Esophagus squamous epithelium (tissue), 5 donors: Measurements from ENCODE around the gene PTPN21. TPM values are rescaled to one million over a fixed set of nuclear protein-coding genes. Genes with fewer than 3 reads are reported as not detected.

Source experiments
- DNase-seq: peaks from one replicate; lab custom pipeline; 2025; lab: John Stamatoyannopoulos, UW
- H3K27ac ChIP-seq, 4 donors: fragments of 200-600 bp; sonication (generic); one replicate each; pipeline ENCODE4 v1.5.1; 2016 to 2019; ENCODE audit warnings: mild to moderate bottlenecking in 1 of 4
- H3K27me3 ChIP-seq, 4 donors: fragments of 200-600 bp; sonication (generic); 1 replicate in 3 of 4; 2 replicates in 1 of 4; pipeline versions ENCODE4 v1.5.1 to v1.6.0; 2017 to 2021; ENCODE audit warnings: antibody characterized with exemption in 1 of 4
- H3K36me3 ChIP-seq, 3 donors: fragments of 200-600 bp; sonication (generic); one replicate each; pipeline ENCODE4 v1.5.1; 2016 to 2019
- H3K4me1 ChIP-seq, 3 donors: fragments of 200-600 bp; sonication (generic); one replicate each; pipeline ENCODE4 v1.5.1; 2017 to 2019
- H3K4me3 ChIP-seq, 4 donors: fragments of 200-600 bp; sonication (generic); 1 replicate in 3 of 4; 2 replicates in 1 of 4; pipeline ENCODE4 v1.5.1; 2016 to 2019; ENCODE audit warnings: mild to moderate bottlenecking in 2 of 4, moderate library complexity in 1 of 4
- H3K9me3 ChIP-seq, 3 donors: fragments of 200-600 bp; sonication (generic); one replicate each; pipeline ENCODE4 v1.5.1; 2016 to 2019
- POLR2A ChIP-seq, 4 donors: fragments of 450-650 bp; IDR thresholded peaks; one replicate each; pipeline ENCODE4 v1.6.1; 2017; ENCODE audit warnings: antibody characterized with exemption in 4 of 4, mild to moderate bottlenecking in 4 of 4, moderate library complexity in 3 of 4
- WGBS, 2 donors: methylation state at CpG; one replicate each; pipeline ENCODE4 v1.1.5; 2018; 5-methylcytosine and 5-hydroxymethylcytosine counted together
- intact Hi-C: fragments of 100-400 bp; cut with DNase I; formaldehyde crosslinking; loops from one replicate; pipeline ENCODE4 v1.15.0; 2022
- total RNA-seq, 4 donors: library from RNA; depleted of rRNA; stranded (reverse); fragments of >200 nt; gene quantifications; one replicate each; pipeline ENCODE4 v1.1.0, GENCODE V29; 2016
- TF ChIP-seq, protein P1 (sequence below), 6 experiments: fragments of 450-650 bp in 4 of 6; fragments of 200-600 bp in 2 of 6; sonication (generic) in 2 of 6; IDR thresholded peaks; one replicate each; pipeline ENCODE4 v1.5.1; 2016 to 2019; ENCODE audit warnings: antibody characterized with exemption in 6 of 6, mild to moderate bottlenecking in 4 of 6, moderate library complexity in 4 of 6
- donor health status: DM: yes; HTN: yes; CAD: no.

The PTPN21 gene
- total RNA-seq, 4 donors from 2014 or later, result 4.7 to 14.5 (median 6.1) TPM

GRCh38 chr14:88426271-88426670 lies 128.5 kb downstream of the PTPN21 start:
- Histone ChIP-seq H3K27me3 (no peaks in the 10 kb centered on the region), H3K27ac (no peak overlapping the region), H3K4me1 (no peaks in the 10 kb centered on the region), H3K9me3 (no peaks in the 10 kb centered on the region), H3K36me3 (no peaks in the 10 kb centered on the region), H3K4me3 (no peak overlapping the region)
- no peak for TF ChIP-seq POLR2A (IDR thresholded peaks at IDR 0.05)
- TF ChIP-seq, protein P1, sequence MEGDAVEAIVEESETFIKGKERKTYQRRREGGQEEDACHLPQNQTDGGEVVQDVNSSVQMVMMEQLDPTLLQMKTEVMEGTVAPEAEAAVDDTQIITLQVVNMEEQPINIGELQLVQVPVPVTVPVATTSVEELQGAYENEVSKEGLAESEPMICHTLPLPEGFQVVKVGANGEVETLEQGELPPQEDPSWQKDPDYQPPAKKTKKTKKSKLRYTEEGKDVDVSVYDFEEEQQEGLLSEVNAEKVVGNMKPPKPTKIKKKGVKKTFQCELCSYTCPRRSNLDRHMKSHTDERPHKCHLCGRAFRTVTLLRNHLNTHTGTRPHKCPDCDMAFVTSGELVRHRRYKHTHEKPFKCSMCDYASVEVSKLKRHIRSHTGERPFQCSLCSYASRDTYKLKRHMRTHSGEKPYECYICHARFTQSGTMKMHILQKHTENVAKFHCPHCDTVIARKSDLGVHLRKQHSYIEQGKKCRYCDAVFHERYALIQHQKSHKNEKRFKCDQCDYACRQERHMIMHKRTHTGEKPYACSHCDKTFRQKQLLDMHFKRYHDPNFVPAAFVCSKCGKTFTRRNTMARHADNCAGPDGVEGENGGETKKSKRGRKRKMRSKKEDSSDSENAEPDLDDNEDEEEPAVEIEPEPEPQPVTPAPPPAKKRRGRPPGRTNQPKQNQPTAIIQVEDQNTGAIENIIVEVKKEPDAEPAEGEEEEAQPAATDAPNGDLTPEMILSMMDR (IDR thresholded peaks at IDR 0.05), result no peak
- intact Hi-C loops, result no loop called here
- no peak for DNase-seq
- WGBS, 2 donors, result 65% methylated on average over 4 to 5 of the region's 7 CpGs

- H3K36me3 ChIP-seq, result peaks cover 0 to 11% (median 0%) of the 10 kb centered on the region in 3 donors
- no peak overlapping the region for H3K4me3 ChIP-seq
- no peak overlapping the region for H3K27ac ChIP-seq
- H3K27me3 ChIP-seq, result no peaks in the 10 kb centered on the region
- no peaks in the 10 kb centered on the region for H3K9me3 ChIP-seq
- intact Hi-C loops, result no loop called here
- TF ChIP-seq, protein P1 (IDR thresholded peaks at IDR 0.05), result no peak
- TF ChIP-seq POLR2A (IDR thresholded peaks at IDR 0.05), result no peak
- DNase-seq, result no peak
- H3K4me1 ChIP-seq, result no peaks in the 10 kb centered on the region
Observed at GRCh38 chr14:88424573-88424972, 130.2 kb downstream of the PTPN21 start.

DNA sequence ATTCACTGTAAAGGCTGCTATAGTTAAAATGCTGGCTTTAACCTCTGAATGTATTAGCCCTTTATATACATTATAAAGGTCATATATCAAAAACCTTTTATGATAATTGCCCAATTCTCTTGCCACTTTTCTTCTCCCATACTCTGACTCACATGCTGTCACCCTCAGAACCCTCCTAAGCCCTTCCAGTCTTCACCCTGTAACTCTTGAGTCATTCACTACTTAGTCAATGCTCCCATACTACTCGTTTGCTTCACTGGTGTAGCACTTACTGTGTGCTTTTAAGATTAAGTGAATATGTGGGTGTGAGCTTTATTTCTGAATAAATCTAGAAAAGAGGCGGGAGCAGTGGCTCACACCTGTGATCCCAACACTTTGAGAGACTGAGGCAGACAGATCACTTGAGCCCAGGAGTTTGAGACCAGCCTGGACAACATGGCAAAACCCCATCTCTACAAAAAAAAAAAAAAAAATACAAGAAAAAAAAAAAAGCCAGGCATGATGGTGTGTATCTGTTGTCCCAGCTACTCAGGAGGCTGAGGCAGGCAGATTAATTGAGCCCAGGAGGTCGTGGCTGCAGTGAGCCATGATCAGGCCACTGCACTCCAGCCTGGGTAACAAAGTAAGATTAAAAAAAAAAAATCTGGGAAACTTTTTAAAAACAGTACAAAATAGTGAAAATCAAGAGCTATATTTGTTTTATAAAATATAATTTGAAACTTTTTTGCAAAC lies 131.7 kb downstream of the PTPN21 start:
- intact Hi-C loops, result no loop called here
- H3K9me3 ChIP-seq, result peaks cover 0 to 5% (median 5%) of the 10 kb centered on the region in 3 donors
- no peaks in the 10 kb centered on the region for H3K4me1 ChIP-seq
- H3K4me3 ChIP-seq, result no peak overlapping the region
- no peak for DNase-seq
- no peaks in the 10 kb centered on the region for H3K27me3 ChIP-seq
- no peak overlapping the region for H3K27ac ChIP-seq
- TF ChIP-seq POLR2A (IDR thresholded peaks at IDR 0.05), result no peak
- TF ChIP-seq, protein P1 (IDR thresholded peaks at IDR 0.05), result no peak
- WGBS, 2 donors, result 49 to 65% methylated on average over 2 to 3 of the region's 3 CpGs
- peaks cover 0 to 22% (median 0%) of the 10 kb centered on the region in 3 donors for H3K36me3 ChIP-seq

DNA sequence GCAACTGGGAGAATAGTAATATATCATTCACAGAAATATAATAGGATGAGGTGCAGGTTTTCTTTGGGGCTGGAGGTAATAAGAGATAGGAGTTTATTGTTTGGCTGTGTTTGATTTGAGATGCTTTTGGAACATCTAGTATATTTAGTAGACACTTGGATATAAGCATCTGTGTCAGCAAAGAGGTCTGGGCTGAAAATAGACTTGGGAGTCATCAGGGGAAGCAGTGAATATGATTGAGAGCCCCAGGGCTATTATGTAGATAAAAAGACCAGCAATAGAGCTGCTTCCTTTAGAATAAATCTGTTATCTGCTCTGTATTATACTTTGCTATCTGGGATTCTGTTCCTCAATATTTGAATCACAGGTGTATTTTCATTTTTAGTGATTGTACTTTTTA lies 132.8 kb downstream of the PTPN21 start:
- no peak for DNase-seq
- intact Hi-C loops, result no loop called here

GRCh38 chr14:88421286-88421685 lies 133.5 kb downstream of the PTPN21 start:
- intact Hi-C loops, result no loop called here
- H3K9me3 ChIP-seq, result peaks cover 0 to 16% (median 5%) of the 10 kb centered on the region in 3 donors
- no peak for DNase-seq

More for the DNA sequence above, 132.8 kb downstream of the PTPN21 start:
- no peaks in the 10 kb centered on the region for H3K27me3 ChIP-seq
- peaks cover 0 to 32% (median 0%) of the 10 kb centered on the region in 3 donors for H3K36me3 ChIP-seq
- no peak overlapping the region for H3K27ac ChIP-seq
- H3K4me3 ChIP-seq, result no peak overlapping the region
- TF ChIP-seq, protein P1 (IDR thresholded peaks at IDR 0.05), result no peak
- TF ChIP-seq POLR2A (IDR thresholded peaks at IDR 0.05), result no peak
- no peaks in the 10 kb centered on the region for H3K4me1 ChIP-seq
- H3K9me3 ChIP-seq, result peaks cover 0 to 13% (median 5%) of the 10 kb centered on the region in 3 donors

More at GRCh38 chr14:88421286-88421685, 133.5 kb downstream of the PTPN21 start:
- Histone ChIP-seq H3K27me3 (no peaks in the 10 kb centered on the region), H3K4me3 (no peak overlapping the region), H3K27ac (no peak overlapping the region), H3K36me3 (peaks cover 0 to 37% (median 0%) of the 10 kb centered on the region in 3 donors), H3K4me1 (no peaks in the 10 kb centered on the region)
- TF ChIP-seq, protein P1 (IDR thresholded peaks at IDR 0.05), result no peak
- no peak for TF ChIP-seq POLR2A (IDR thresholded peaks at IDR 0.05)
- 87 to 90% methylated on average over 4 of the region's 4 CpGs for WGBS, 2 donors
